ENCODE data around the gene STRBP.

STRBP gene

GRCh38 chr9:123093141-123093540, 175.2 kb downstream of the STRBP start:
- DNase-seq: no peak

DNA sequence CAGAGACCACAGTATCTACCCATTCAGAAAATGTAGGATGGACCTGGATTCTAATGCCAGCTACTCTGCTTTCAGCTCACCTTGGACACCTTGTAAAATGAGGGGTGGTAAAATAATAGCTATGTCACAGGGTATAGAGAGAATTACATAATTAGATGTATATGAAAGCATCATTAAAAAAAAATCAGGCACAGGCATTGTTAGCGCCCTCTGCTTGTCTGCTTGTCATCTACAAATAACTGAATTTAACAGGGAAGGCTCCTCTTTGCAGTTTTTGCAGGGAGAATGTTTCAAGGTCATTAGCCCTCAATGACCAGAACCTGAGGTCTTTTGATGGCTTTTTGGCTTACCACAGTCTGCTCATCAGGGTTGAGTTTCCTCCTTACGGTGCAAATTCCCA, 176.9 kb downstream of the STRBP start:
- no peak for DNase-seq

GRCh38 chr9:123090956-123091355, 177.4 kb downstream of the STRBP start:
- DNase-seq: no peak

- DNase-seq: no peak
Measured at GRCh38 chr9:123090198-123090896, 178.0 kb downstream of the STRBP start.

GRCh38 chr9:123089790-123090189, 178.6 kb downstream of the STRBP start:
- DNase-seq: no peak

- DNase-seq: no peak
Measured at GRCh38 chr9:123089040-123089439, 179.3 kb downstream of the STRBP start.

DNA sequence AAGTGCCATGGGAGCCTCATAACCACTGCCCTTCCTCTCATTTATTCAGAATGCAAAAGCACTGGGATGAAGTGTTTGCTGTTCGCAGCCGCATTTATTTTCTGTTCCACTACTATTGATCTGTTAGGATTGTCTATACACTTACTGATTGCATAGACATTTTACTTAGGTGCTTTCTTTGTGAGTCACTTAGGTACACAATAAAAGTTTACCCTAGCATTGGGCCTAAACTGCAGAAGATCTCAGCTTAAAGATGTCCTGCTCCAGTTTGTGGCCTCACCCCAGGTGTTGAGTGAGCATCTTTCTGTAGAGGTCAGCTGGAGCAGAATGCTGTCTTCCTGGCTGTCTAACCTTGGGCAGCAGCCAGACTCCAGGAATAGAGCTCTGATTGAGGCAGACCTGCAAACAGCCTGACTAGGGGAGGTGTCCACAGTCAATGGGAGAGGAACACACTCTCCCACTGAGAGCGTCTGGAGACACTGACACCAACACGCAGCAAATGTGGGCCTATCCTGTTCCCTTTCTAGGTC, 181.0 kb downstream of the STRBP start:
- DNase-seq: no peak

DNA sequence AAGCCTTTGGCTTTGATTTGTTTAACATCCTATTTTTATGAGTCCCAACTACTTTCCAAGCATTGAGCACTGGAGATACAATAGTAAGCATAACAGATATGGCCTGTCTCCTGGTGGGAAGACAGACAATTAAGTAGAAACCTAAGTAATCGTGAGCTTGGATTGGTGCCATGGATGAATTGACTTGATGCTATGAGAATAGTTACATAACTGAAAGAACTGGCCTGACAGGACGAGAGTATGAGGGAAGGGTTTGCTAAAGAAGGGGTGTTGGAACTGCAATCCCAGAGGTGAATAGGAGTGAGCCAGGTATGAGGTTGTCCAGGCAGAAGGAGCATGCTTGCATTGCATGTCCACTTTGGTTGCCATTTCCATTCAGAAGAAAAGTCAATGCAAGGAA, 182.5 kb downstream of the STRBP start:
- no peak for DNase-seq

DNA sequence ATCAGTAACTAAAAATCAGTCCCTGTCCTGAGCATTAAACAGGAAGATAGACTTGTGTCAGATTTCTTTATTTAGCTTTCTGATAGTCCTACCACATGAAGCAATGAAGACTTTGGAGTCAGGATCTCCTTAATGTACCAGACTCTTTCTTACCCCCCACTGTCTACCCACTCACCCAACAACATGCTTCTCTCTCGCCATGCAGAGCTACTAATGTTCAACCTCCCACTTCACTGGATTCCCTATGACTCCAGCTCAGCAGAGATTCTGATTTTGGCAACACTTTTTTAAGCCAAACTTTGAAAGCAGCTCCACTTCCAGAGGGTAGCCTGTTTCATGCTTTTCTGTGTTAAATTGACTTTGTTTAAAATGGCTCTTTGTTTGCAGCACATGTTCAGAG, 184.1 kb downstream of the STRBP start:
- no peak for DNase-seq

- no peak for DNase-seq
Measured at GRCh38 chr9:123083680-123084079, 184.7 kb downstream of the STRBP start.

- peak; percentile 21 for DNase-seq
Measured at GRCh38 chr9:123081824-123082223, 186.6 kb downstream of the STRBP start.

DNA sequence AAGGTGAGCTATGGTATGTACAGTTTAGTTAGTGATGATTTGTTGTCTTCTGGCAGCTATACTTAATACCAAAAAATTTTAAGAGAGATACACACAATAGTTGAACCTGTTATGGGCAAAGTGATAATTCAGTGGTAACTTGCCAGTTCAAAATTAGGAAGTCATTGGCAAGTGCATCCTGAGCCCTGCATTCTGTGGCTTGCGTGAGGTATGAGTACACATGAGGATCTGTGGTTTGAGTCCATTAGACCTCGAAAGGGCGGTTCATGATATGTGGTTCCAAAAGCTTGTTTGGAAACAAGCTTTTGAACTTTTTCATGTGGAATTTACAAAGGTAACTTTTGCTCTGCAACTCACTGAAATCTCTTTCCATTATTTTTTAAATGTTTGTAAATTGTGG, 187.9 kb downstream of the STRBP start:
- DNase-seq: no peak

- no peak for DNase-seq
Measured at GRCh38 chr9:123074628-123075027, 193.8 kb downstream of the STRBP start.

GRCh38 chr9:123073991-123074422, 194.4 kb downstream of the STRBP start:
- peak; percentile 8 for DNase-seq

DNA sequence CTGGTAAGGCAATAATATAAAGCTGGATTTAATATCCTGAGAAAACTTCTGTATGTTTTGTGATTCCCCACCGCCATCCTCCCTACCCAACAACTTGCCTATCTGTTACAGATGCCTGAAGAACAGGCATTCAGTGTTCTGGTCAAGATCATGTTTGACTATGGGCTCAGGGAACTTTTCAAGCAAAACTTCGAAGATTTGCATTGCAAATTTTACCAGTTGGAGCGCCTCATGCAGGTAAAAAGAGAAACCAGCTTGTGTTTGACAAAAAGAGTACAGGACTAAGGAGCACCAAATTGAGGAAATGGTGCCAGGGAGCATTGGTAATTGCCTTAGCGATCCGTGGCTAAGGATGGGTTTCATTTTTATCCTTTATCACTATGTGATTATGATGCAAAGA, 194.9 kb downstream of the STRBP start:
- DNase-seq: no peak

DNA sequence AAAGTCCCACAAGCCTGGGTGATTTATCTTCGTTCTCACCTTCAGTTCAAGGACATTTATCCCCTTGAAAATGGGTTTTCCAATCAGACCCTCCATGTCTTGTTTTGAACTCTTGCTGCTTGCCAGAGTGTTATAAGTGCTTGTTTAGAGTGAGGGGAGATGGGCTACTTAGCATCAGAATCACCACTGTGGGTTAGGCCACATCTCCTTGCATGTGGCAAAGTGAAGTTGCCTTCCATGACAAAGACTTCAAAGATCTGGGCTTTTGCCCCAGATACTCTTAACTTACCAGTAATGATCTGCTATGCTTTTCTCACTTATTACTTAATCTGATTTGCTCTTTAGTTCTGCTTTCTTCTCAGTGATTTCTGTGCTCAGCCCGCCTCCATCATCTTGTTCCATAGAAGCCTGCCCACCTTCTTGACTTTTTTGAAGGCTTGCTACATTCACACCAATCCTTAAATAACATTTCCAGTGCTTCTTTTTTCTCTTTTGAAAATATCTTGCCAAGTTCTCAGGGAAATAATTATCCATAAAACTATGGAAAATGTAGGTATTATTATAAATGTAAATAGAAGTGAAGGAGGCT, 195.9 kb downstream of the STRBP start:
- DNase-seq: no peak
